K562 (cell line): Measurements from ENCODE around the gene WDR20. TPM values are rescaled to one million over a fixed set of nuclear protein-coding genes. Genes with fewer than 3 reads are reported as not detected.

ENCODE experiments used
- ATF2 ChIP-seq: sonication (generic); formaldehyde crosslinking; IDR thresholded peaks from 2 replicates; pipeline ENCODE4 v1.8.1; 2022; ENCODE audit warnings: missing genetic modification reagents
- GATAD2B ChIP-seq: fragments of 450-650 bp; IDR thresholded peaks from 2 replicates; pipeline ENCODE4 v1.6.1; 2017; ENCODE audit warnings: mild to moderate bottlenecking, borderline replicate concordance
- GMEB1 ChIP-seq: fragments of 250-450 bp; sonication (Bioruptor Pico); IDR thresholded peaks from 2 replicates; pipeline ENCODE4 v1.4.0; 2020; ENCODE audit warnings: mild to moderate bottlenecking
- HMBOX1 ChIP-seq: sonication (generic); IDR thresholded peaks from 2 replicates; pipeline ENCODE4 v1.6.1; 2016
- JUNB ChIP-seq: fragments of 450-650 bp; formaldehyde crosslinking; conservative IDR thresholded peaks from 2 replicates; pipeline ENCODE4 v1.4.0; 2020; ENCODE audit warnings: mild to moderate bottlenecking
- SMARCE1 ChIP-seq: fragments of 450-650 bp; IDR thresholded peaks from 2 replicates; pipeline ENCODE4 v1.7.1; 2016; ENCODE audit warnings: mild to moderate bottlenecking
- SPI1 ChIP-seq: IDR thresholded peaks from 2 replicates; pipeline ENCODE4 v1.6.1; 2011; ENCODE audit warnings: low read depth, low read length, control low read depth, borderline replicate concordance
- SRF ChIP-seq, 2 experiments: fragments of 250-450, 450-650 bp in 1 of 2; sonication (Bioruptor Pico) in 1 of 2; sonication (generic) in 1 of 2; formaldehyde crosslinking; IDR thresholded peaks; 2 replicates each; pipeline versions ENCODE4 v1.5.0 to v1.5.1; 2020 to 2022; ENCODE audit warnings: mild to moderate bottlenecking in 1 of 2, missing genetic modification reagents in 1 of 2
- VEZF1 ChIP-seq: fragments of 200-800 bp; sonication (Bioruptor generic); IDR thresholded peaks from 2 replicates; pipeline ENCODE4 v1.6.1; 2017; ENCODE audit warnings: missing genetic modification characterization, missing compliant biosample characterization
- ZC3H11A ChIP-seq: IDR thresholded peaks from 2 replicates; pipeline ENCODE4 v1.6.1; 2012; ENCODE audit warnings: low read depth, low read length, improper control_type of control experiment
- ZHX1 ChIP-seq: fragments of 150-350 bp; conservative IDR thresholded peaks from 2 replicates; pipeline ENCODE4 v1.6.1; 2014; ENCODE audit warnings: low read length
- polyA plus RNA-seq, 8 experiments: library from polyadenylated mRNA; depleted of rRNA in 4 of 8; stranded (reverse) in 5 of 8; unstranded in 3 of 8; fragments of >200 nt; fragmentation: Nextera tagmentation in 2 of 8; fragmentation: Illumina TruSeq in 1 of 8; extraction: Ambion mirVana in 2 of 8; extraction: Trizol in 1 of 8; gene quantifications; 2 replicates each; pipeline versions ENCODE4 v1.2.1 to v1.2.3, GENCODE V29; 2011 to 2014; ENCODE audit warnings: inconsistent platforms in 1 of 8, missing spikeins in 1 of 8
- total RNA-seq, 7 experiments: library from RNA; depleted of rRNA in 6 of 7; stranded (reverse); fragments of >200 nt in 6 of 7; fragmentation: Illumina TruSeq in 2 of 7; extraction: Trizol in 2 of 7; gene quantifications; 2 replicates each; pipeline versions ENCODE4 v1.2.1 to v1.2.3, GENCODE V29; 2011 to 2021; ENCODE audit warnings: low replicate concordance in 1 of 7

Gene WDR20
- total and polyA plus RNA-seq, 9 of the 15 experiments (the other 6 are each of a cell fraction or from before 2014, with no cell fraction given) = 7.0 to 15.3 (median 11.8) TPM

- TF ChIP-seq VEZF1 = no peak
- TF ChIP-seq SRF (CRISPR knock-in tag; IDR thresholded peaks at IDR 0.05) = no peak
- TF ChIP-seq SPI1 = peak; percentile 20; the same call in 1 of the 2 replicates
- no peak for TF ChIP-seq GATAD2B
- TF ChIP-seq GMEB1 = no peak
- no peak for TF ChIP-seq JUNB (CRISPR knock-in tag)
- TF ChIP-seq ZC3H11A = no peak
- no peak for TF ChIP-seq ZHX1
- no peak for TF ChIP-seq ATF2
- 0 out of 2 replicates have a peak, but pooled peaks have one; percentile 25 for TF ChIP-seq HMBOX1
- 0 out of 2 replicates have a peak, but pooled peaks have one; percentile 20 for TF ChIP-seq SMARCE1
Observed at GRCh38 chr14:102154821-102155549, 15.3 kb downstream of the WDR20 start (continued).
